ENCODE measurements around the gene CHMP3. TPM values are rescaled to one million over a fixed set of nuclear protein-coding genes. Genes with fewer than 3 reads are reported as not detected.
A peak's percentile ranks its signal among the peaks of the same experiment; 100 is the strongest.

CHMP3 gene
- total RNA-seq, 1 experiment from 2014 or later: 54.4 TPM

- Histone ChIP-seq H3F3A (ENCODE audit: low read length, unreplicated experiment) (no peaks in the 10 kb centered on the region), H2AFZ (ENCODE audit: low read length) (no peak overlapping the region), H3K27ac (ENCODE audit: low read length) (no peak overlapping the region), H4K20me1 (ENCODE audit: low read length) (no peaks in the 10 kb centered on the region), H3K36me3 (ENCODE audit: low read depth, low read length) (peaks cover 7% of the 10 kb centered on the region; the same call in 1 of the 2 replicates), H3K4me2 (ENCODE audit: low read length) (no peak overlapping the region), H3K4me3 (ENCODE audit: low read length) (no peak overlapping the region), H3K9me2 (replicated peaks; ENCODE audit: low read length) (no peaks in the 10 kb centered on the region), H3K9ac (ENCODE audit: low read length) (no peak overlapping the region), H3K4me1 (ENCODE audit: insufficient read depth, low read length) (no peaks in the 10 kb centered on the region), H3K79me2 (ENCODE audit: low read length) (no peaks in the 10 kb centered on the region), H3K27me3 (ENCODE audit: low read length) (no peaks in the 10 kb centered on the region), H3K9me3 (ENCODE audit: low read length) (no peaks in the 10 kb centered on the region)
- intact Hi-C loops (cut with micrococcal nuclease): no loop called here
- ChIA-PET POLR2A (ENCODE audit: unreplicated experiment) (interaction anchor here (0.5 to 0.6 kb wide), 3 partner anchors 35 to 1014 kb away, joined by 3 to 6 read pairs (median 5); partner anchors contain the start of gene RNF181), CTCF (no interaction called here)
- DNase-seq (no peak), ATAC-seq (no peak)
- TF ChIP-seq CTCF (conservative IDR thresholded peaks at IDR 0.05; ENCODE audit: low read depth, low read length): no peak
- no peak for TF ChIP-seq EZH2 (IDR thresholded peaks at IDR 0.05; ENCODE audit: low read length, unreplicated experiment)
- TF ChIP-seq EZH2phosphoT487 (IDR thresholded peaks at IDR 0.05; ENCODE audit: borderline replicate concordance, low read length): no peak
- no TSS peak for BruUV-seq (replicated peaks)
These were observed 45.7 kb upstream of the CHMP3 start for GRCh38 chr2:86608832-86609410.

GRCh38 chr2:86603905-86604304, 40.7 kb upstream of the CHMP3 start:
- Histone ChIP-seq H3K4me1 (ENCODE audit: insufficient read depth, low read length) (no peaks in the 10 kb centered on the region), H3K9ac (ENCODE audit: low read length) (no peak overlapping the region), H3K9me3 (ENCODE audit: low read length) (no peaks in the 10 kb centered on the region), H3K27ac (ENCODE audit: low read length) (no peak overlapping the region), H4K20me1 (ENCODE audit: low read length) (no peaks in the 10 kb centered on the region), H3K9me2 (replicated peaks; ENCODE audit: low read length) (peaks cover under 1% of the 10 kb centered on the region; the same call in 1 of the 2 replicates), H3K27me3 (ENCODE audit: low read length) (no peaks in the 10 kb centered on the region), H3K36me3 (ENCODE audit: low read depth, low read length) (0 out of 2 replicates have a peak, but pooled peaks cover 6% of the 10 kb centered on the region), H3K4me3 (ENCODE audit: low read length) (no peak overlapping the region), H3K4me2 (ENCODE audit: low read length) (no peak overlapping the region), H3F3A (ENCODE audit: low read length, unreplicated experiment) (no peaks in the 10 kb centered on the region), H3K79me2 (ENCODE audit: low read length) (no peaks in the 10 kb centered on the region), H2AFZ (ENCODE audit: low read length) (no peak overlapping the region)
- intact Hi-C loops (cut with micrococcal nuclease): no loop called here
- ChIA-PET POLR2A (ENCODE audit: unreplicated experiment) (no interaction called here), CTCF (no interaction called here)
- DNase-seq (no peak), ATAC-seq (no peak)
- BruUV-seq (replicated peaks): no TSS peak
- TF ChIP-seq EZH2phosphoT487 (IDR thresholded peaks at IDR 0.05; ENCODE audit: borderline replicate concordance, low read length) (no peak), EZH2 (IDR thresholded peaks at IDR 0.05; ENCODE audit: low read length, unreplicated experiment) (no peak), CTCF (conservative IDR thresholded peaks at IDR 0.05; ENCODE audit: low read depth, low read length) (no peak)

- Histone ChIP-seq H4K20me1 (ENCODE audit: low read length) (no peaks in the 10 kb centered on the region), H3K9me3 (ENCODE audit: low read length) (no peaks in the 10 kb centered on the region), H3K79me2 (ENCODE audit: low read length) (no peaks in the 10 kb centered on the region), H3K9ac (ENCODE audit: low read length) (no peak overlapping the region), H3K36me3 (ENCODE audit: low read depth, low read length) (0 out of 2 replicates have a peak, but pooled peaks cover 2% of the 10 kb centered on the region), H3F3A (ENCODE audit: low read length, unreplicated experiment) (no peaks in the 10 kb centered on the region), H3K9me2 (replicated peaks; ENCODE audit: low read length) (peaks cover 3% of the 10 kb centered on the region; the same call in 1 of the 2 replicates), H2AFZ (ENCODE audit: low read length) (no peak overlapping the region), H3K4me3 (ENCODE audit: low read length) (no peak overlapping the region), H3K4me1 (ENCODE audit: insufficient read depth, low read length) (no peaks in the 10 kb centered on the region), H3K27me3 (ENCODE audit: low read length) (no peaks in the 10 kb centered on the region), H3K4me2 (ENCODE audit: low read length) (no peak overlapping the region), H3K27ac (ENCODE audit: low read length) (no peak overlapping the region)
- ATAC-seq (peak; percentile 92), DNase-seq (peak; percentile 19)
- intact Hi-C loops (cut with micrococcal nuclease): no loop called here
- CTCF ChIA-PET: no interaction called here
- POLR2A ChIA-PET (ENCODE audit: unreplicated experiment): interaction anchor here (0.9 kb wide), 1 partner anchor 22 kb away, joined by 5 read pairs; no protein-coding TSS in a partner anchor
- BruUV-seq (replicated peaks): no TSS peak
- TF ChIP-seq EZH2 (IDR thresholded peaks at IDR 0.05; ENCODE audit: low read length, unreplicated experiment): no peak
These were observed 35.7 kb upstream of the CHMP3 start for GRCh38 chr2:86598966-86599365.

Measured in PC-3 (cell line).